Mesenchymal stem cell (in vitro differentiated cells and primary cell): Measurements from ENCODE around the gene DNAJC28.

ENCODE experiments used
- DNase-seq: peaks from one replicate; pipeline ENCODE4 v3.0.0-alpha.2; 2013
- H2AFZ ChIP-seq: one replicate; pipeline ENCODE4 v1.6.1; 2013; ENCODE audit warnings: low read depth, mild to moderate bottlenecking, control low read depth, inconsistent platforms, low read length, moderate library complexity
- H2AK5ac ChIP-seq: 2 replicates; pipeline ENCODE4 v1.6.1; 2013; ENCODE audit warnings: low read length, moderate library complexity, mild to moderate bottlenecking, inconsistent platforms; ENCODE audit not compliant: severe bottlenecking
- H2BK120ac ChIP-seq: one replicate; pipeline ENCODE4 v1.6.1; 2013; ENCODE audit warnings: low read depth, mild to moderate bottlenecking, inconsistent platforms, low read length, moderate library complexity
- H2BK12ac ChIP-seq, 2 experiments: one replicate each; pipeline ENCODE4 v1.6.1; 2013; ENCODE audit warnings: inconsistent platforms in 2 of 2, low read length in 2 of 2, mild to moderate bottlenecking in 2 of 2, moderate library complexity in 2 of 2, control low read depth in 1 of 2
- H2BK15ac ChIP-seq: one replicate; pipeline ENCODE4 v1.6.1; 2013; ENCODE audit warnings: mild to moderate bottlenecking, low read depth, inconsistent platforms; ENCODE audit not compliant: poor library complexity, severe bottlenecking
- H2BK5ac ChIP-seq: 2 replicates; pipeline ENCODE4 v1.6.1; 2013; ENCODE audit warnings: low read depth, mild to moderate bottlenecking, low read length, control low read depth, inconsistent platforms; ENCODE audit not compliant: poor library complexity, severe bottlenecking
- H3K14ac ChIP-seq, 2 experiments: one replicate each; pipeline ENCODE4 v1.6.1; 2013; ENCODE audit warnings: inconsistent platforms in 2 of 2, low read length in 2 of 2, control low read depth in 1 of 2, mild to moderate bottlenecking in 1 of 2, moderate library complexity in 1 of 2
- H3K18ac ChIP-seq, 2 experiments: one replicate each; pipeline ENCODE4 v1.6.1; 2013; ENCODE audit warnings: inconsistent platforms in 2 of 2, low read length in 2 of 2, control low read depth in 1 of 2, low read depth in 1 of 2, mild to moderate bottlenecking in 1 of 2
- H3K23ac ChIP-seq, 2 experiments: one replicate each; pipeline ENCODE4 v1.6.1; 2013; ENCODE audit warnings: inconsistent platforms in 2 of 2, low read length in 2 of 2, mild to moderate bottlenecking in 2 of 2, moderate library complexity in 2 of 2, control low read depth in 1 of 2
- H3K27ac ChIP-seq: 2 replicates; pipeline ENCODE4 v1.5.1; 2013; ENCODE audit warnings: mild to moderate bottlenecking, moderate library complexity, low read length, control low read depth, inconsistent platforms; ENCODE audit not compliant: poor library complexity, severe bottlenecking
- H3K27me3 ChIP-seq, 2 experiments: 2 replicates each; pipeline versions ENCODE4 v1.6.1 to v1.7.0; 2013; ENCODE audit warnings: low read length in 2 of 2, mild to moderate bottlenecking in 2 of 2, moderate library complexity in 2 of 2, control low read depth in 1 of 2, inconsistent platforms in 1 of 2; ENCODE audit not compliant: control insufficient read depth in 1 of 2, insufficient read depth in 1 of 2
- H3K36me3 ChIP-seq, 2 experiments: 2 replicates each; pipeline versions ENCODE4 v1.6.1 to v1.7.0; 2013; ENCODE audit warnings: low read length in 2 of 2, control low read depth in 1 of 2, inconsistent platforms in 1 of 2, low read depth in 1 of 2, mild to moderate bottlenecking in 1 of 2; ENCODE audit not compliant: insufficient read depth in 2 of 2, control insufficient read depth in 1 of 2
- H3K4ac ChIP-seq, 2 experiments: one replicate each; pipeline ENCODE4 v1.6.1; 2013; ENCODE audit warnings: inconsistent platforms in 2 of 2, low read length in 2 of 2, mild to moderate bottlenecking in 2 of 2, moderate library complexity in 2 of 2, control low read depth in 1 of 2, low read depth in 1 of 2
- H3K4me1 ChIP-seq: 2 replicates; pipeline ENCODE4 v1.6.1; 2013; ENCODE audit warnings: low read depth, low read length, control low read depth; ENCODE audit not compliant: control insufficient read depth, insufficient read depth
- H3K4me2 ChIP-seq: 2 replicates; pipeline ENCODE4 v1.6.1; 2013; ENCODE audit warnings: low read length, mild to moderate bottlenecking, inconsistent platforms; ENCODE audit not compliant: poor library complexity, severe bottlenecking
- H3K4me3 ChIP-seq, 2 experiments: 2 replicates each; pipeline versions ENCODE4 v1.5.1 to v1.7.0; 2013; ENCODE audit warnings: low read length in 2 of 2, mild to moderate bottlenecking in 2 of 2, control low read depth in 1 of 2, low read depth in 1 of 2; ENCODE audit not compliant: insufficient read depth in 1 of 2
- H3K79me1 ChIP-seq: replicated peaks from 2 replicates; pipeline ENCODE4 v1.6.1; 2013; ENCODE audit warnings: mild to moderate bottlenecking, control low read depth, low read length, inconsistent platforms; ENCODE audit not compliant: poor library complexity, severe bottlenecking
- H3K9ac ChIP-seq: 2 replicates; pipeline ENCODE4 v1.7.0; 2013; ENCODE audit warnings: mild to moderate bottlenecking, low read length, moderate library complexity
- H3K9me3 ChIP-seq: 2 replicates; pipeline ENCODE4 v1.7.0; 2013; ENCODE audit warnings: mild to moderate bottlenecking, low read length; ENCODE audit not compliant: control insufficient read depth
- H4K8ac ChIP-seq: one replicate; pipeline ENCODE4 v1.6.1; 2013; ENCODE audit warnings: inconsistent platforms, mild to moderate bottlenecking, low read length, moderate library complexity
- H4K91ac ChIP-seq: one replicate; pipeline ENCODE4 v1.6.1; 2013; ENCODE audit warnings: mild to moderate bottlenecking, low read length, inconsistent platforms
- WGBS: methylation state at CpG from one replicate; pipeline ENCODE4 v1.1.7; 2013; ENCODE audit warnings: mixed read lengths; 5-methylcytosine and 5-hydroxymethylcytosine counted together

DNAJC28 gene

DNA sequence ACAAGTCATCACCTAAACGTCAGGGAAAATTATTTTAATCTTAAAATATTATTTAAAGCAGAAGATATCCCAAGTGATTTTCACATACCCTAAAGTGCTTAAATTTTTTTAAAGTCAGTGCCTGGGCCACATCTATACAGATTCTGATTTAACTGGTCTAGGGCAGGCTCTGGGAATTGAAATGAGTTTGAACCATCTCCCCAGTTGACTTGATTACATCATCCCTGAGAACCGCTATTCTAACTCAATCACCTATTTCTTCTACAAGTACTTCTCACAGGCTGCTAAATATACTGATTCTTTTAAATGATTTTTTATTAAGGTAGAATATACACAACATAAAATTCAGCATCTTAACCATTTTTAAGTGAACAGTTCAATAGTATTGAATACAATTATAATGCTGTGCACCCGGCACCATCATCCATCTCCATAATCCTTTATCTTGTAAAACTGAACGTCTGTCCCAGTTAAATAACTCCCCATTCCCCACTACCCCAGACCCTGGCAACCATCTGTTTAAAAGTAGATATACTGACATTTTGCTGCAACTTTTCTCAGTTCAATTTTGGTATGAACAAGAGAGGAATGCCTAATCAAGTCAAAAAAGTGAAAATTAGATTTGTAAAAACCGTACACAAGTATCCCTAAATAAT, 30.9 kb upstream of the DNAJC28 start:
- Histone ChIP-seq H2AK5ac (no peak overlapping the region), H3K79me1 (peaks cover 3% of the 10 kb centered on the region), H3K4ac (no peak overlapping the region), H3K4me2 (no peak overlapping the region), H2BK120ac (no peak overlapping the region), H2BK12ac (no peak overlapping the region), H3K27ac (no peak overlapping the region), H3K36me3 (peaks cover 26 to 77% of the 10 kb centered on the region in 2 experiments), H2AFZ (no peak overlapping the region), H3K27me3 (no peaks in the 10 kb centered on the region), H3K9ac (no peak overlapping the region), H4K8ac (no peak overlapping the region), H3K18ac (no peak overlapping the region), H4K91ac (no peak overlapping the region), H3K4me3 (no peak overlapping the region), H3K23ac (no peak overlapping the region), H2BK5ac (no peak overlapping the region), H3K4me1 (no peaks in the 10 kb centered on the region), H2BK15ac (no peak overlapping the region), H3K9me3 (no peaks in the 10 kb centered on the region), H3K14ac (no peak overlapping the region)
- no peak for DNase-seq
- WGBS: 100% methylated on average over 1 of the region's 5 CpGs

DNA sequence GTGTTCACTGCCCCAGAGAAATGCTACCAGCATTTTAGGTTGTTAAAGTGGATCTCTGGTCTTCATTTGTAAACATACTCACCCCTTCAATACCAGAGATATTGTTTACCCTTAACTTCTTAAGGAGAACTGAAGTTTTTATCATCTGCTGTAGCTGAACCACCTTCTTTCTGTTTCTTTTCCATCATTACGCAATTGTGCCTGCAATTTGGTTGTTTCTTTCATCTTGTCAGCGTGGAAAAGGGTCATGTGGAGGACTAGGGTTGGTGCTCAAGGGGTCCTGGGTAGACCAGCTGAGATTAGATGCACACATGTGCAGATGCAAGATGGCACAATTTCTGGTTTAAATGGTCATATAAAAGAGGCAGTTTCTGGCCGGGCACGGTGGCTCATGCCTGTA, 27.4 kb upstream of the DNAJC28 start:
- no peak overlapping the region for H3K4me2 ChIP-seq
- 98% methylated on average over 4 of the region's 4 CpGs for WGBS
- no peak overlapping the region for H3K18ac ChIP-seq
- no peaks in the 10 kb centered on the region for H3K27me3 ChIP-seq
- H3K9me3 ChIP-seq: no peaks in the 10 kb centered on the region
- H2BK5ac ChIP-seq: no peak overlapping the region
- H2BK12ac ChIP-seq: no peak overlapping the region
- no peak overlapping the region for H2BK120ac ChIP-seq
- DNase-seq: no peak
- H2AFZ ChIP-seq: no peak overlapping the region
- H3K36me3 ChIP-seq: peaks cover 22 to 78% of the 10 kb centered on the region in 2 experiments
- H4K91ac ChIP-seq: no peak overlapping the region
- H3K4ac ChIP-seq: no peak overlapping the region
- peaks cover 4% of the 10 kb centered on the region for H3K79me1 ChIP-seq
- no peak overlapping the region for H3K23ac ChIP-seq
- no peak overlapping the region for H3K9ac ChIP-seq
- H3K27ac ChIP-seq: no peak overlapping the region
- no peaks in the 10 kb centered on the region for H3K4me1 ChIP-seq
- H3K14ac ChIP-seq: no peak overlapping the region
- no peak overlapping the region for H4K8ac ChIP-seq
- H2BK15ac ChIP-seq: no peak overlapping the region
- H2AK5ac ChIP-seq: no peak overlapping the region
- no peak overlapping the region for H3K4me3 ChIP-seq

DNA sequence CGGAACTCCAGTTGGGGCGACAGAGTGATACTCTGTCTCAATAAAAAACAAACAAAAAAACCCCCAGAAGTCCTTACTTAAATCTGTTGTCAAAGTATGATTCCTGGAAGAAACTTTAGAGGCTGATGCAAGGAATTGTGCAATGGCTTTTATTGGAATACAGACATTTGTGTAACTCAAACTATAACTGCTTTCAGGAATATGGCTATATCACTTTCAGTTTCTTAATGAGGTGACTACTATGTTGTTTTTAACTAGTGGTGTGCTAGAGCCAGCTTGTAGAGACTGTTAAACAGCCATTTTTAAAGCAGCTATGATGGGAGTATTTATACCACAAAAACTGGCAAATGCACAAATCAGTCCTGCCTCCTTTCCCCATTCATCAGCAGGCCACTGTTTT, 22.7 kb upstream of the DNAJC28 start:
- Histone ChIP-seq H3K4me1 (no peaks in the 10 kb centered on the region), H3K9ac (peak overlapping the region; percentile 34), H2BK120ac (no peak overlapping the region), H3K9me3 (no peaks in the 10 kb centered on the region), H3K4me2 (no peak overlapping the region), H3K18ac (no peak overlapping the region), H2AK5ac (no peak overlapping the region), H3K27me3 (no peaks in the 10 kb centered on the region), H4K8ac (no peak overlapping the region), H3K14ac (no peak overlapping the region), H2BK5ac (no peak overlapping the region), H2BK15ac (no peak overlapping the region), H2AFZ (no peak overlapping the region), H3K79me1 (peaks cover 6% of the 10 kb centered on the region), H4K91ac (no peak overlapping the region), H3K4ac (no peak overlapping the region), H3K27ac (no peak overlapping the region), H2BK12ac (no peak overlapping the region), H3K23ac (no peak overlapping the region), H3K4me3 (no peak overlapping the region), H3K36me3 (peaks cover 42 to 90% of the 10 kb centered on the region in 2 experiments)
- no CpG with 5 or more reads among the region's 2 CpGs for WGBS
- peak; percentile 24 for DNase-seq

DNA sequence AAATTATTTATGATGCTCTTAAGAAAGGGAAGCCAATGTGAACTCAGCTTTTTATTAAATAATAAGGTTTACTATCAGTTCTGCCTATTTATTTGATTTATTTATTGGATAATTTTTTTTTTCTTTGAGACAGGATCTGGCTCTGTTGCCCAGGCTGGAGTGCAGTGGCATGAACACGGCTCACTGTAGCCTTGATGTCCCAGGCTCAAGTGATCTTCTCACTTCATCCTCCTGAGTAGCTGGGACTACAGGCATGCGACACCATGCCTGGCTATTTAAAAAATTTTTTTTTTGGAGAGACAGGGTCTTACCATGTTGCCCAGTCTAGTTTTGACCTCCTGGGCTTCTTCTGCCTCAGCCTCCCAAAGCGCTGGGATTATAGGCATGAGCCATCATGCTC, 21.0 kb upstream of the DNAJC28 start:
- Histone ChIP-seq H3K27ac (no peak overlapping the region), H3K4me1 (no peaks in the 10 kb centered on the region), H4K8ac (no peak overlapping the region), H2AK5ac (no peak overlapping the region), H3K79me1 (peaks cover 5% of the 10 kb centered on the region), H3K4ac (no peak overlapping the region), H2BK120ac (no peak overlapping the region), H3K9me3 (no peaks in the 10 kb centered on the region), H3K23ac (no peak overlapping the region), H2BK12ac (no peak overlapping the region), H3K4me3 (no peak overlapping the region), H3K4me2 (no peak overlapping the region), H2BK15ac (no peak overlapping the region), H3K14ac (no peak overlapping the region), H2AFZ (no peak overlapping the region), H4K91ac (no peak overlapping the region), H3K36me3 (peaks cover 37 to 87% of the 10 kb centered on the region in 2 experiments), H3K9ac (no peak overlapping the region), H2BK5ac (no peak overlapping the region), H3K27me3 (no peaks in the 10 kb centered on the region), H3K18ac (no peak overlapping the region)
- 95% methylated on average over 3 of the region's 3 CpGs for WGBS
- DNase-seq: no peak
